GM12801 (cell line): ENCODE results near the gene PCDHAC2.

ENCODE experiments used
- TF ChIP-seq, protein P1 (sequence below): IDR thresholded peaks from one replicate; pipeline ENCODE4 v1.5.1; 2011; ENCODE audit warnings: control low read depth; ENCODE audit not compliant: insufficient read length; ENCODE audit errors: extremely low read depth

PCDHAC2 gene

DNA sequence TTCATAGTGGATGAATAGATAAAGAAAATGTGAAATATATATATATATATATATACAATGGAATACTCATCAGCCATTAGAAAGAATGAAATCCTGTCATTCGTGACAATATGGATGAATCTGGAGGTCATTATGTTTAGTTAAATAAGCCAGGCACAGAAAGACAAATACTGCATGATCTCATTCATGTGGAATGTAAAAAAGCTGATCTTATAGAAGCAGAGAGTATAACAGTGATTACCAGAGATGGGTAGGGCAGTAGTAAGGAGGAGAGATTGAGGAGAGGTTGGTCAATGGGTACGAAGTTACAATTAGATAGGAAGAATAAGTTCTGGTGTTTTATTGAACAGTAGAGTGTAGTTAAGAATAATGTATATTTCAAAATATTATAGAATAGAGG, 19.7 kb upstream of the PCDHAC2 start:
- TF ChIP-seq, protein P1, sequence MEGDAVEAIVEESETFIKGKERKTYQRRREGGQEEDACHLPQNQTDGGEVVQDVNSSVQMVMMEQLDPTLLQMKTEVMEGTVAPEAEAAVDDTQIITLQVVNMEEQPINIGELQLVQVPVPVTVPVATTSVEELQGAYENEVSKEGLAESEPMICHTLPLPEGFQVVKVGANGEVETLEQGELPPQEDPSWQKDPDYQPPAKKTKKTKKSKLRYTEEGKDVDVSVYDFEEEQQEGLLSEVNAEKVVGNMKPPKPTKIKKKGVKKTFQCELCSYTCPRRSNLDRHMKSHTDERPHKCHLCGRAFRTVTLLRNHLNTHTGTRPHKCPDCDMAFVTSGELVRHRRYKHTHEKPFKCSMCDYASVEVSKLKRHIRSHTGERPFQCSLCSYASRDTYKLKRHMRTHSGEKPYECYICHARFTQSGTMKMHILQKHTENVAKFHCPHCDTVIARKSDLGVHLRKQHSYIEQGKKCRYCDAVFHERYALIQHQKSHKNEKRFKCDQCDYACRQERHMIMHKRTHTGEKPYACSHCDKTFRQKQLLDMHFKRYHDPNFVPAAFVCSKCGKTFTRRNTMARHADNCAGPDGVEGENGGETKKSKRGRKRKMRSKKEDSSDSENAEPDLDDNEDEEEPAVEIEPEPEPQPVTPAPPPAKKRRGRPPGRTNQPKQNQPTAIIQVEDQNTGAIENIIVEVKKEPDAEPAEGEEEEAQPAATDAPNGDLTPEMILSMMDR = no peak

DNA sequence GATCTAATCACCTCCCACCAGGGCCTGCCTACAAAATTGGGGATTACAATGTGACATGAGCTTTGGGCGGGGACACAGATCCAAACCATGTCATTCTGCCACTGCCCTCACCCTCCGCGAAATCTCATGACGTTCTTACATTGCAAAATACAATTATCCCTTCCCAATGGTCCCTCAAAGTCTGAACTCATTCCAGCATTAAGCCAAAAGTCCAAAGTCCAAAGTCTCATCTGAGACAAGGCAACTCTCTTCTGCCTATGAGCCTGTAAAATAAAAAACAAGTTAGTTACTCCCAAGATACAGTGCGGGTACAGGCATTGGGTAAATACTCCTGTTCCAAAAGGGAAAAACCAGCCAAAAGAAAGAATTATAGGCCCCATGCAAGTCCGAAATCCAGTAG, 14.6 kb upstream of the PCDHAC2 start:
- TF ChIP-seq, protein P1 = no peak

DNA sequence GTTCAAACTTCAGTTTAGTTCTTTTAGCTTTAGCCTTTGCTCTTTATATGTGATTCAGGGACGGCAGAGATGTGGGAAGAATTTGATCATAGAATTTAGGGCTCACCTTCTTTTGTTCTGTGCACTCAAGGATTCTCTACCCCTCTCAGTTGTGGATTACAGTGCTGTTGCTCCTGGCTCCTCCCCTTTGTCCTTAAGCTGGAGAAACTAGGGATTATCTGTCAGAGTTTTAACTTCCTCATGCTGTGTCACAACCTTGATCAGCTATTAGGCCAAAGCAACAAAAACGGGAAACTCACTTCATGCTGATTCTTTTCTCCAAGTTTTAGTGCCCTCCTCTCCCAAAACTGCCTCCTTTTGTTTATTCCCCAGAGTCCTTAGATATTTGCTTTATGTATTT, 13.0 kb upstream of the PCDHAC2 start:
- TF ChIP-seq, protein P1 = no peak

DNA sequence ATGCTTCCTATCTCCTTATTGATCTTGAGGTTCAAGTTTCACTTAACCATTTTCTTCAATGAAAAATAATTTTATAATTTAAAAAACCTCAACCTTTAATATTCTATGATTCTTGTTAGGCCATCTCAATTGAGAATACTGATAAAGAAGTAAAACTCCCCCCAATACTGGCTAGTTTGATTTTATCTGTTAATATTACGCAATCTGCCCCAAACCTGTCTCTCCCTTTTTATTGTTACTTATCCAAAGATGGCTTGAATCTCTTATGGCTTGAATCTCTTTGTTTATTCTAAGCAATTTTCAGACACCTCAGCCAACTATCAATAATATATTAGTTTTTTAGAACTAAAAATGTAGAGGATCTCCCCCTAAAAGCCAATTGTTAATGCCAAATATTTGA, 4.1 kb upstream of the PCDHAC2 start:
- TF ChIP-seq, protein P1 = no peak

DNA sequence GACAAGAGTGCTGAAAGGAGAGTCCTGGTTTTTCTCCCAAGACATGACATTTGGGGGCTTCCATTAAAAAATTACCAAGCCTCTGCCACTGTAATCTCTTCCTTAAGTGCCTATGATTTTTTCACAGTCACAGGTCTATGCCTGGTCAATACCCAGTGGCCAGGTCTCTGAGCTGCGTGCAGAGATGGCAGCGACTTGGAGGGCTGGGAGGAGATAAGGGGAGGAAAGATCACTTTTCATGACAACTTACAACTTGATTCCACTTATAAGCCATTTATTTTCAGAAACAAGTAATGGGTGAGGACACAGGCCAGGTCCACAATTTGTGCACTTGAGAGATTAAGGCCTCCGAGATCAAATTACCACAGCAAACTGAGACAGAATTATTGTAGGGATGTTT, 1.9 kb upstream of the PCDHAC2 start:
- TF ChIP-seq, protein P1 = no peak

DNA sequence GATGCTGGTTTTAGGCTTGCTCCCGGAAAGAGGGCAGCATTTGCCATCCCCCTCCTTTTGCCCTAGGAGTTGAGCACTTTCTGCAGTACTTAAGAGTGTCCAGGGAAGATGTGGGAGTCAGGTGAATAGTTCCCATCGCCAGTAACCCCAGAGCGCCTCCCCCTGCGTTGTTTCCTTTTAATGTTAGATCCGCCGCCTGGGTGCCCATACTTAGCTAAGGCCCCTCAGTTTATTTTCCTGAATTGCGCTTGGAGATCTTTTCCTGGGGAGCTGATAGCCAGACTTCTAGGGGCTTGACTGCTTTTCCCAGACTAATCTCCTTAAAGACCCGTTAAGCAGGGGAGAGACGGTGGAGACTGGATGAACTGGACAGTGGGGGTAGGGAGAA, 377 bp upstream of the PCDHAC2 start:
- TF ChIP-seq, protein P1 = no peak

DNA sequence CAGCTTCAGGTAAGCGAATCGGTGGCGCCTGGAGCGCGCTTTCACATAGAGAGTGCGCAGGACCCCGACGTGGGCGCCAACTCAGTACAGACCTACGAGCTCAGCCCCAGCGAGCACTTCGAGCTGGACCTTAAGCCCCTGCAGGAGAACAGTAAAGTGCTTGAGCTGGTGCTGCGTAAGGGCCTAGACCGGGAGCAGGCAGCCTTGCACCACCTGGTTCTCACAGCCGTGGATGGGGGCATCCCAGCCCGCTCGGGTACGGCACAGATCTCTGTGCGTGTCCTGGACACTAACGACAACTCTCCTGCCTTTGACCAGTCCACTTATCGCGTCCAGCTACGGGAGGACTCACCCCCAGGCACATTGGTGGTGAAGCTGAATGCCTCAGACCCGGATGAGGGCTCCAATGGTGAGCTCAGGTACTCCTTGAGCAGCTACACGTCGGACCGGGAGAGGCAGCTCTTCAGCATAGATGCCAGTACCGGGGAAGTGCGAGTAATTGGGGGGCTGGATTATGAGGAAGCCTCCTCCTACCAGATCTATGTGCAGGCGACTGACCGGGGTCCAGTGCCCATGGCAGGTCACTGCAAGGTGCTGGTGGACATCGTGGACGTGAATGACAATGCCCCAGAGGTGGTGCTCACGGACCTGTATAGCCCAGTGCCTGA, 1.1 kb downstream of the PCDHAC2 start:
- TF ChIP-seq, protein P1 = no peak
